OCI-LY7 (cell line): ENCODE measurements around the gene EPAS1. TPM values are rescaled to one million over a fixed set of nuclear protein-coding genes. Genes with fewer than 3 reads are reported as not detected.

Experiments
- BruUV-seq: library from RNA; stranded (reverse); fragments of 400-500 nt; replicated peaks from 2 replicates; lab custom pipeline; 2021; lab: Mats Ljungman, UMichigan
- CTCF ChIA-PET: fragments of 300-600 bp; sonication (Branson Sonifier 250); formaldehyde crosslinking; loops from one replicate; lab custom pipeline; 2022; ENCODE audit warnings: antibody characterized with exemption; ENCODE audit not compliant: unreplicated experiment; lab: Charles Lee
- POLR2A ChIA-PET: fragments of 300-600 bp; sonication (Branson Sonifier 250); formaldehyde crosslinking; loops from one replicate; lab custom pipeline; 2022; ENCODE audit warnings: antibody characterized with exemption; lab: Charles Lee
- DNase-seq: peaks from one replicate; pipeline ENCODE4 v3.0.0-alpha.2; 2015; ENCODE audit warnings: low spot score
- H2AFZ ChIP-seq: fragments of 200-600 bp; sonication (generic), shearing (Covaris generic); 2 replicates; pipeline ENCODE4 v1.6.1; 2014; ENCODE audit warnings: mild to moderate bottlenecking, antibody characterized with exemption, low read length, moderate library complexity
- H3K27ac ChIP-seq: fragments of 200-600 bp; sonication (generic); 2 replicates; pipeline ENCODE4 v1.5.1; 2014; ENCODE audit warnings: mixed run types, low read depth, mild to moderate bottlenecking, moderate library complexity, low read length, inconsistent platforms; ENCODE audit not compliant: poor library complexity, severe bottlenecking
- H3K36me3 ChIP-seq: fragments of 200-600 bp; sonication (generic); 2 replicates; pipeline ENCODE4 v1.6.1; 2014; ENCODE audit warnings: mild to moderate bottlenecking, antibody characterized with exemption, low read length, moderate library complexity, mixed read lengths; ENCODE audit not compliant: insufficient read depth
- H3K4me1 ChIP-seq: fragments of 200-600 bp; sonication (generic); 2 replicates; pipeline ENCODE4 v1.5.1; 2014; ENCODE audit warnings: mild to moderate bottlenecking, low read length; ENCODE audit not compliant: insufficient read depth, poor library complexity, severe bottlenecking
- H3K4me2 ChIP-seq: fragments of 200-600 bp; sonication (generic); 2 replicates; pipeline ENCODE4 v1.6.1; 2014; ENCODE audit warnings: mild to moderate bottlenecking, low read length
- H3K4me3 ChIP-seq: fragments of 200-600 bp; sonication (generic); 2 replicates; pipeline ENCODE4 v1.5.1; 2014; ENCODE audit warnings: mild to moderate bottlenecking, low read depth, low read length; ENCODE audit not compliant: poor library complexity, severe bottlenecking
- H3K79me2 ChIP-seq: fragments of 200-600 bp; sonication (generic); 2 replicates; pipeline ENCODE4 v1.6.1; 2016; ENCODE audit warnings: low read depth, mild to moderate bottlenecking, low read length, moderate library complexity, mixed read lengths; ENCODE audit not compliant: insufficient read depth
- H3K9me2 ChIP-seq: fragments of 200-600 bp; sonication (generic); 2 replicates; pipeline ENCODE4 v1.6.1; 2016; ENCODE audit warnings: mild to moderate bottlenecking, low read length, mixed read lengths; ENCODE audit not compliant: insufficient read depth
- H3K9me3 ChIP-seq: fragments of 200-600 bp; sonication (generic); 2 replicates; pipeline ENCODE4 v1.6.1; 2014; ENCODE audit warnings: mild to moderate bottlenecking, mixed run types, low read length, mixed read lengths
- H4K20me1 ChIP-seq: fragments of 200-600 bp; sonication (generic); 2 replicates; pipeline ENCODE4 v1.6.1; 2014; ENCODE audit warnings: mild to moderate bottlenecking, antibody characterized with exemption, low read length, moderate library complexity, mixed read lengths; ENCODE audit not compliant: insufficient read depth
- EZH2phosphoT487 ChIP-seq: fragments of 200-600 bp; sonication (generic); IDR thresholded peaks from 2 replicates; pipeline ENCODE4 v1.6.1; 2018; ENCODE audit warnings: low read depth, borderline replicate concordance, mild to moderate bottlenecking, mixed run types, antibody characterized with exemption, low read length, moderate library complexity, mixed read lengths
- intact Hi-C: fragments of 100-400 bp; cut with micrococcal nuclease; formaldehyde crosslinking; loops from one replicate; pipeline ENCODE4 v1.10.0; 2022; ENCODE audit not compliant: unreplicated experiment
- total RNA-seq, 2 experiments: library from RNA; depleted of rRNA in 1 of 2; stranded (reverse); fragments of >200 nt in 1 of 2; shearing (Covaris generic) in 1 of 2; gene quantifications; 2 replicates each; pipeline ENCODE4 v1.2.3, GENCODE V29; 2014 to 2022
- TF ChIP-seq, protein P1 (sequence below): fragments of 200-600 bp; sonication (generic); conservative IDR thresholded peaks from 2 replicates; pipeline ENCODE4 v1.5.1; 2014; ENCODE audit warnings: mild to moderate bottlenecking, antibody characterized with exemption, low read length, moderate library complexity, mixed read lengths

EPAS1 gene
- total RNA-seq, 2 experiments from 2014 or later = 0.74 TPM; not detected in 1

DNA sequence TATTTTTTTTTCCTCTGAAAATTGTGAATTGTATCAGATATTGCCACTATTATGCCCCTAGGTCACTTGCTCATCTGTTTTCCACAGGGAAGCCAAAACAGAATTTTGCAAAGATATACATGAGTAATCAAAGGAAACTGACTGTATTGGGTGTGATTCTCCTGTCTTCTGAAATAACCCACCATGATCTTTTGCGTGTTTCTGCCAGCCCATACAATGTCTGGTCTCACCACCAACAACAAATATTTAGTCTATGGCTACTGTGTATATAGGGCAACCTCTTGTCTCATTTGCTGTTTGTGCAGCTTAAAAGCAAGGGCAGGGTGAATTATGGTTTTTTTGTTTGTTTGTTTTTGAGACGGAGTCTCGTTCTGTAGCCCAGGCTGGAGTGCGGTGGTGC is 26.5 kb downstream of the EPAS1 start:
- Histone ChIP-seq H3K9me3 (no peaks in the 10 kb centered on the region), H3K79me2 (no peaks in the 10 kb centered on the region), H4K20me1 (no peaks in the 10 kb centered on the region), H3K4me1 (no peaks in the 10 kb centered on the region), H3K4me3 (no peak overlapping the region), H3K4me2 (no peak overlapping the region), H3K27ac (no peak overlapping the region), H3K9me2 (no peaks in the 10 kb centered on the region), H2AFZ (no peak overlapping the region), H3K36me3 (no peaks in the 10 kb centered on the region)
- POLR2A ChIA-PET = no interaction called here
- BruUV-seq = no TSS peak
- intact Hi-C loops = no loop called here
- CTCF ChIA-PET = no interaction called here
- no peak for DNase-seq
- no peak for TF ChIP-seq EZH2phosphoT487
- TF ChIP-seq, protein P1, sequence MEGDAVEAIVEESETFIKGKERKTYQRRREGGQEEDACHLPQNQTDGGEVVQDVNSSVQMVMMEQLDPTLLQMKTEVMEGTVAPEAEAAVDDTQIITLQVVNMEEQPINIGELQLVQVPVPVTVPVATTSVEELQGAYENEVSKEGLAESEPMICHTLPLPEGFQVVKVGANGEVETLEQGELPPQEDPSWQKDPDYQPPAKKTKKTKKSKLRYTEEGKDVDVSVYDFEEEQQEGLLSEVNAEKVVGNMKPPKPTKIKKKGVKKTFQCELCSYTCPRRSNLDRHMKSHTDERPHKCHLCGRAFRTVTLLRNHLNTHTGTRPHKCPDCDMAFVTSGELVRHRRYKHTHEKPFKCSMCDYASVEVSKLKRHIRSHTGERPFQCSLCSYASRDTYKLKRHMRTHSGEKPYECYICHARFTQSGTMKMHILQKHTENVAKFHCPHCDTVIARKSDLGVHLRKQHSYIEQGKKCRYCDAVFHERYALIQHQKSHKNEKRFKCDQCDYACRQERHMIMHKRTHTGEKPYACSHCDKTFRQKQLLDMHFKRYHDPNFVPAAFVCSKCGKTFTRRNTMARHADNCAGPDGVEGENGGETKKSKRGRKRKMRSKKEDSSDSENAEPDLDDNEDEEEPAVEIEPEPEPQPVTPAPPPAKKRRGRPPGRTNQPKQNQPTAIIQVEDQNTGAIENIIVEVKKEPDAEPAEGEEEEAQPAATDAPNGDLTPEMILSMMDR = no peak

DNA sequence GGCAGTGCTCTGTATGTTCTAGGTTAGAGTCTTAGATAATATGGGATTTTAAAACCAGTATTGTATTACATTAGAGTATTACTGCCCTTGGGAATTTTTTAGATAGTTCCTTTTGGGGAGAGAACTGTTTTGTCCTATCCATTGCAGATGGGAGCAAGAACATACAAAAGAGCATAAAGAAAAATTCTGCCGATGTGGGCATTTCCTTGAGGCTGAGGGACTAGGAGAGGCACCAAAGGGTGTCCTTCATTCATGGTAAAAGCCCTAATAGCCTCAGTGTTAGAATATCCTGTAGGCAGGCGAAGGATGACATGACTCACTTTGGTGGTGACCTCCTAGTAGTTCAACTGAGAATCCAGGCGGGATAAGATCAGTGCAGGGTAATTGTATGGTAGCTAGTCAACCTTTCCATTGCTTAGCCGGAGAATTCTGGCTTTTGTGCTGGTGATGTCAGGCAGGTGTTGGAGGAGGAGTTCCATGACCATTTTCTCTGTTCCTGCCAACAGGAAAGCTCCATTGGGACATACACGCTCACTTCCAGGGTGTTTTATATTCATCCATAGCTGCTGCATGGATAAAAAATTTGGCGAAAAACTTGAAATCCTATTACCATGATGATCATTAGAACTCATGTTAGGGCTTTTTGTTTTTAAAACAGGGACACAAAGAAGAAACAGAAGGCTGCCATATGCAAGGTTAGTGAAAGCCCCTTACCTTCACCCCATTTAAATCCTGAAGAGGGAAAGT is 28.1 kb downstream of the EPAS1 start:
- H3K79me2 ChIP-seq = no peaks in the 10 kb centered on the region
- no peak overlapping the region for H3K4me2 ChIP-seq
- H3K27ac ChIP-seq = no peak overlapping the region
- BruUV-seq = no TSS peak
- no peaks in the 10 kb centered on the region for H3K9me3 ChIP-seq
- H4K20me1 ChIP-seq = no peaks in the 10 kb centered on the region
- intact Hi-C loops = no loop called here
- H3K4me3 ChIP-seq = no peak overlapping the region
- ChIA-PET CTCF (no interaction called here), POLR2A (no interaction called here)
- no peaks in the 10 kb centered on the region for H3K36me3 ChIP-seq
- H3K4me1 ChIP-seq = no peaks in the 10 kb centered on the region
- H3K9me2 ChIP-seq = no peaks in the 10 kb centered on the region
- no peak for TF ChIP-seq EZH2phosphoT487
- TF ChIP-seq, protein P1 = no peak
- no peak for DNase-seq
- H2AFZ ChIP-seq = no peak overlapping the region

DNA sequence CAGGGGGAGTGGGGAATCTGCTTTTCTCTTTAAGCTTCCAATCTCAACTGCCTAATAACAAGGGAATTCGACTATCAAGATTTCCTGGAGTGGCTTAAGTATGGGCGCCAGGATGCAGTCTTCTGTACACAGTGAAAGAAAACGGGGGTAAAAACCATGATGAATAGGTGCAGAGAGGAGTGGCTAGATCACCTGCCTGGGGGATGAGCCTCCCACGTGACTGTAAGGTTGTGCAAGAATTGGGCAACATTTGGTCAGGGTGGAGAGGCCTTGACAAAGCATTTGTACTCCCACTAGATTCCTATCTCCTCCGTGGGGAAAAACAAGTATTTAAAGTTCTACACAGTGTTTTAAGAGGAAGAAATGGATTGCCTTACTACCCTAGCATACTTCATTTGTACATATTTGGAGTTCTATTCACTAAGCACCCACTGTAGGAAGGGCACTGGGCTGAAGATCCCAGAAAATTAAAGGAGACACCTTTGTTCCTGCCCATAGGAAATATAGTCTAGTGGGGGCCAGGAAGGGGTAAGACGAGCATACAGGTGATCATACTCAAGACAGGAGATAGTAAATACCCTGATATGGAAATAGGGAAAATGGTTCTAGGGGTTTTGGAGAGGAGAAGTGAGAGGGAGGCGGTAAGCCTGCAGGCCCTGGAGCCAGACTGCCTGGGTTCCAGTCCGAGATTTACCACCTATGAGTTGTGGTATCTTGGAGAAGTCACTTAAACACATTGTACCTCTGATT is 29.2 kb downstream of the EPAS1 start:
- DNase-seq = no peak
- Histone ChIP-seq H3K36me3 (no peaks in the 10 kb centered on the region), H3K4me3 (no peak overlapping the region), H3K79me2 (no peaks in the 10 kb centered on the region), H3K9me2 (no peaks in the 10 kb centered on the region), H3K4me2 (no peak overlapping the region), H3K9me3 (no peaks in the 10 kb centered on the region), H4K20me1 (no peaks in the 10 kb centered on the region), H3K27ac (no peak overlapping the region), H2AFZ (no peak overlapping the region), H3K4me1 (no peaks in the 10 kb centered on the region)
- CTCF ChIA-PET = no interaction called here
- POLR2A ChIA-PET = no interaction called here
- no TSS peak for BruUV-seq
- no peak for TF ChIP-seq EZH2phosphoT487
- intact Hi-C loops = no loop called here
